Measurements from ENCODE around the gene SH3YL1.

- no peak for TF ChIP-seq CTCF (IDR thresholded peaks at IDR 0.05)
- TF ChIP-seq YY1 (IDR thresholded peaks at IDR 0.05; ENCODE audit: low read depth), result no peak
- no peak for TF ChIP-seq REST (IDR thresholded peaks at IDR 0.05; ENCODE audit: low read depth, low read length)
- TF ChIP-seq RFX5 (IDR thresholded peaks at IDR 0.05; ENCODE audit: low read length), result no peak
- no peak for TF ChIP-seq RAD21 (IDR thresholded peaks at IDR 0.05; ENCODE audit: low read length)
- no peak for TF ChIP-seq POLR2AphosphoS5 (IDR thresholded peaks at IDR 0.05; ENCODE audit: low read depth, low read length)
- TF ChIP-seq, protein P1, sequence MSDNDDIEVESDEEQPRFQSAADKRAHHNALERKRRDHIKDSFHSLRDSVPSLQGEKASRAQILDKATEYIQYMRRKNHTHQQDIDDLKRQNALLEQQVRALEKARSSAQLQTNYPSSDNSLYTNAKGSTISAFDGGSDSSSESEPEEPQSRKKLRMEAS (IDR thresholded peaks at IDR 0.05; ENCODE audit: low read depth), result no peak
These were observed 652 bp downstream of the SH3YL1 start for GRCh38 chr2:263022-263738.

Measured in SK-N-SH (cell line).